Measurements from ENCODE around the gene POLA1.

The POLA1 gene

GRCh38 chrX:24728530-24728929 lies 34.8 kb downstream of the POLA1 start:
- TF ChIP-seq CTCF (IDR thresholded peaks at IDR 0.05; ENCODE audit: low read length): no peak
- no peak for TF ChIP-seq EZH2 (optimal IDR thresholded peaks at IDR 0.05; ENCODE audit: low read depth, low read length)
- no peak for TF ChIP-seq EZH2phosphoT487 (IDR thresholded peaks at IDR 0.05; ENCODE audit: low read length)
- Histone ChIP-seq H3K4me2 (ENCODE audit: low read depth, low read length) (no peak overlapping the region), H3K9ac (ENCODE audit: low read length) (no peak overlapping the region), H4K20me1 (ENCODE audit: insufficient read depth, low read length) (no peaks in the 10 kb centered on the region), H3K27me3 (replicated peaks; ENCODE audit: insufficient read depth, low read length) (no peaks in the 10 kb centered on the region), H3F3A (ENCODE audit: insufficient read depth, low read length) (no peaks in the 10 kb centered on the region), H3K9me3 (replicated peaks; ENCODE audit: insufficient read depth, low read length) (no peaks in the 10 kb centered on the region), H3K9me2 (replicated peaks; ENCODE audit: insufficient read depth, low read length) (no peaks in the 10 kb centered on the region), H3K4me1 (ENCODE audit: low read length) (no peaks in the 10 kb centered on the region), H3K36me3 (replicated peaks; ENCODE audit: insufficient read depth, low read length) (peaks cover 7% of the 10 kb centered on the region), H3K27ac (ENCODE audit: low read length) (no peak overlapping the region), H3K79me2 (ENCODE audit: low read length) (no peaks in the 10 kb centered on the region), H2AFZ (ENCODE audit: low read length) (no peak overlapping the region), H3K4me3 (ENCODE audit: low read length) (no peak overlapping the region)
- no peak for DNase-seq

GRCh38 chrX:24732766-24733500 lies 39.2 kb downstream of the POLA1 start:
- Histone ChIP-seq H3F3A (ENCODE audit: insufficient read depth, low read length) (no peaks in the 10 kb centered on the region), H3K9me3 (replicated peaks; ENCODE audit: insufficient read depth, low read length) (no peaks in the 10 kb centered on the region), H3K4me1 (ENCODE audit: low read length) (no peaks in the 10 kb centered on the region), H3K9me2 (replicated peaks; ENCODE audit: insufficient read depth, low read length) (no peaks in the 10 kb centered on the region), H3K9ac (ENCODE audit: low read length) (no peak overlapping the region), H3K4me3 (ENCODE audit: low read length) (no peak overlapping the region), H4K20me1 (ENCODE audit: insufficient read depth, low read length) (peaks cover 2% of the 10 kb centered on the region; the same call in 1 of the 2 replicates), H3K79me2 (ENCODE audit: low read length) (no peaks in the 10 kb centered on the region), H3K36me3 (replicated peaks; ENCODE audit: insufficient read depth, low read length) (0 out of 2 replicates have a peak, but pooled peaks cover 3% of the 10 kb centered on the region), H2AFZ (ENCODE audit: low read length) (no peak overlapping the region), H3K27me3 (replicated peaks; ENCODE audit: insufficient read depth, low read length) (no peaks in the 10 kb centered on the region), H3K27ac (ENCODE audit: low read length) (no peak overlapping the region), H3K4me2 (ENCODE audit: low read depth, low read length) (no peak overlapping the region)
- DNase-seq: no peak
- no peak for TF ChIP-seq CTCF (IDR thresholded peaks at IDR 0.05; ENCODE audit: low read length)
- no peak for TF ChIP-seq EZH2 (optimal IDR thresholded peaks at IDR 0.05; ENCODE audit: low read depth, low read length)
- no peak for TF ChIP-seq EZH2phosphoT487 (IDR thresholded peaks at IDR 0.05; ENCODE audit: low read length)

GRCh38 chrX:24741330-24741729 lies 47.6 kb downstream of the POLA1 start:
- no peaks in the 10 kb centered on the region for H3K4me1 ChIP-seq (ENCODE audit: low read length)
- DNase-seq: no peak
- no peaks in the 10 kb centered on the region for H3F3A ChIP-seq (ENCODE audit: insufficient read depth, low read length)
- TF ChIP-seq CTCF (IDR thresholded peaks at IDR 0.05; ENCODE audit: low read length): no peak
- TF ChIP-seq EZH2phosphoT487 (IDR thresholded peaks at IDR 0.05; ENCODE audit: low read length): no peak
- no peak for TF ChIP-seq EZH2 (optimal IDR thresholded peaks at IDR 0.05; ENCODE audit: low read depth, low read length)
- H3K36me3 ChIP-seq (replicated peaks; ENCODE audit: insufficient read depth, low read length): no peaks in the 10 kb centered on the region; the same call in 1 of the 2 replicates
- H3K4me2 ChIP-seq (ENCODE audit: low read depth, low read length): no peak overlapping the region
- H3K79me2 ChIP-seq (ENCODE audit: low read length): no peaks in the 10 kb centered on the region
- H2AFZ ChIP-seq (ENCODE audit: low read length): no peak overlapping the region
- H3K9me3 ChIP-seq (replicated peaks; ENCODE audit: insufficient read depth, low read length): no peaks in the 10 kb centered on the region
- no peaks in the 10 kb centered on the region for H3K27me3 ChIP-seq (replicated peaks; ENCODE audit: insufficient read depth, low read length)
- H3K4me3 ChIP-seq (ENCODE audit: low read length): no peak overlapping the region
- no peak overlapping the region for H3K9ac ChIP-seq (ENCODE audit: low read length)
- H4K20me1 ChIP-seq (ENCODE audit: insufficient read depth, low read length): no peaks in the 10 kb centered on the region
- no peak overlapping the region for H3K27ac ChIP-seq (ENCODE audit: low read length)
- no peaks in the 10 kb centered on the region for H3K9me2 ChIP-seq (replicated peaks; ENCODE audit: insufficient read depth, low read length)

Measured in MM.1S (cell line).